HG02678 (cell line): ENCODE measurements around the gene ZDHHC7.

ENCODE experiments used
- ATAC-seq: cut with Tn5 transposase; IDR thresholded peaks from one replicate; pipeline ENCODE4 v1.9.1; 2021; ENCODE audit warnings: mild to moderate bottlenecking, moderate library complexity; ENCODE audit not compliant: unreplicated experiment

Gene ZDHHC7

GRCh38 chr16:84999857-85000480, 11.4 kb downstream of the ZDHHC7 start:
- no peak for ATAC-seq

GRCh38 chr16:84999200-84999599, 12.1 kb downstream of the ZDHHC7 start:
- ATAC-seq: no peak

- no peak for ATAC-seq
These were observed 15.0 kb downstream of the ZDHHC7 start for GRCh38 chr16:84996365-84996764.

- ATAC-seq: no peak
These were observed 15.7 kb downstream of the ZDHHC7 start for GRCh38 chr16:84995663-84996062.

- ATAC-seq: no peak
These were observed 17.4 kb downstream of the ZDHHC7 start for GRCh38 chr16:84993926-84994325.

GRCh38 chr16:84992717-84993075, 18.6 kb downstream of the ZDHHC7 start:
- no peak for ATAC-seq

GRCh38 chr16:84990782-84991181, 20.6 kb downstream of the ZDHHC7 start:
- ATAC-seq: no peak

GRCh38 chr16:84989749-84990620, 21.4 kb downstream of the ZDHHC7 start:
- ATAC-seq: no peak

GRCh38 chr16:84988328-84989080, 22.8 kb downstream of the ZDHHC7 start:
- no peak for ATAC-seq

GRCh38 chr16:84986879-84987278, 24.5 kb downstream of the ZDHHC7 start:
- no peak for ATAC-seq

- no peak for ATAC-seq
These were observed 25.2 kb downstream of the ZDHHC7 start for GRCh38 chr16:84986102-84986501.

- no peak for ATAC-seq
These were observed 26.0 kb downstream of the ZDHHC7 start for GRCh38 chr16:84985079-84986065.

GRCh38 chr16:84982434-84982833, 28.9 kb downstream of the ZDHHC7 start:
- ATAC-seq: no peak

- no peak for ATAC-seq
These were observed 31.8 kb downstream of the ZDHHC7 start for GRCh38 chr16:84979516-84979915.

- no peak for ATAC-seq
These were observed 34.5 kb downstream of the ZDHHC7 start for GRCh38 chr16:84976644-84977400.

- ATAC-seq: no peak
These were observed 35.8 kb downstream of the ZDHHC7 start for GRCh38 chr16:84975522-84975921.

GRCh38 chr16:84975066-84975465, 36.3 kb downstream of the ZDHHC7 start:
- no peak for ATAC-seq

- ATAC-seq: no peak
These were observed 37.4 kb downstream of the ZDHHC7 start for GRCh38 chr16:84973776-84974523.

GRCh38 chr16:84973236-84973635, 38.1 kb downstream of the ZDHHC7 start:
- ATAC-seq: no peak
